Cardiac muscle cell (in vitro differentiated cells and primary cell): Measurements from ENCODE around the gene CC2D1B. TPM values are rescaled to one million over a fixed set of nuclear protein-coding genes. Genes with fewer than 3 reads are reported as not detected.
"Not testable (repeated sequence)": the region's sequence is repeated elsewhere in the genome, so short reads cannot be mapped to it uniquely, and the experiment has no call there.

Experiments
- DNase-seq, 2 donors: peaks; one replicate each; pipeline versions ENCODE4 v3.0.0 to v3.0.0-alpha.2; 2010 to 2017; ENCODE audit warnings: low read depth in 1 of 2, low spot score in 1 of 2
- H3K27ac ChIP-seq: fragments of 200-600 bp; sonication (generic); 2 replicates; pipeline ENCODE4 v1.5.1; 2016
- H3K27me3 ChIP-seq: fragments of 200-600 bp; sonication (generic); 2 replicates; pipeline ENCODE4 v1.6.0; 2016; ENCODE audit warnings: control low read depth
- H3K36me3 ChIP-seq: fragments of 200-600 bp; sonication (generic); 2 replicates; pipeline ENCODE4 v1.5.1; 2016; ENCODE audit warnings: control low read depth
- H3K4me1 ChIP-seq: fragments of 200-600 bp; sonication (generic); 2 replicates; pipeline ENCODE4 v1.8.1; 2017; ENCODE audit warnings: low read depth, mild to moderate bottlenecking, mixed run types
- H3K4me3 ChIP-seq: fragments of 200-600 bp; sonication (generic); 2 replicates; pipeline ENCODE4 v1.5.1; 2016; ENCODE audit warnings: mild to moderate bottlenecking
- H3K9me3 ChIP-seq: fragments of 200-600 bp; sonication (generic); 2 replicates; pipeline ENCODE4 v1.5.1; 2017; ENCODE audit warnings: low read depth, mild to moderate bottlenecking, control low read depth
- polyA plus RNA-seq: library from polyadenylated mRNA; unstranded; fragments of >200 nt; fragmentation: Nextera tagmentation; extraction: Ambion mirVana; gene quantifications from 2 replicates; pipeline ENCODE4 v1.2.1, GENCODE V29; 2016
- total RNA-seq: library from RNA; depleted of rRNA; stranded (reverse); fragments of >200 nt; gene quantifications from 2 replicates; pipeline ENCODE4 v1.2.3, GENCODE V29; 2016
- TF ChIP-seq, protein P1 (sequence below): IDR thresholded peaks from 2 replicates; pipeline ENCODE4 v1.5.1; 2012; ENCODE audit warnings: low read depth, mild to moderate bottlenecking, low read length

Gene CC2D1B
- total and polyA plus RNA-seq, 2 experiments from 2014 or later, result 14.4 to 15.0 TPM

GRCh38 chr1:52385376-52385775 lies 19.4 kb upstream of the CC2D1B start:
- no peak for DNase-seq
- Histone ChIP-seq H3K4me1 (no peaks in the 10 kb centered on the region), H3K4me3 (no peak overlapping the region), H3K27ac (no peak overlapping the region), H3K36me3 (no peaks in the 10 kb centered on the region), H3K27me3 (no peaks in the 10 kb centered on the region), H3K9me3 (no peaks in the 10 kb centered on the region)
- TF ChIP-seq, protein P1, sequence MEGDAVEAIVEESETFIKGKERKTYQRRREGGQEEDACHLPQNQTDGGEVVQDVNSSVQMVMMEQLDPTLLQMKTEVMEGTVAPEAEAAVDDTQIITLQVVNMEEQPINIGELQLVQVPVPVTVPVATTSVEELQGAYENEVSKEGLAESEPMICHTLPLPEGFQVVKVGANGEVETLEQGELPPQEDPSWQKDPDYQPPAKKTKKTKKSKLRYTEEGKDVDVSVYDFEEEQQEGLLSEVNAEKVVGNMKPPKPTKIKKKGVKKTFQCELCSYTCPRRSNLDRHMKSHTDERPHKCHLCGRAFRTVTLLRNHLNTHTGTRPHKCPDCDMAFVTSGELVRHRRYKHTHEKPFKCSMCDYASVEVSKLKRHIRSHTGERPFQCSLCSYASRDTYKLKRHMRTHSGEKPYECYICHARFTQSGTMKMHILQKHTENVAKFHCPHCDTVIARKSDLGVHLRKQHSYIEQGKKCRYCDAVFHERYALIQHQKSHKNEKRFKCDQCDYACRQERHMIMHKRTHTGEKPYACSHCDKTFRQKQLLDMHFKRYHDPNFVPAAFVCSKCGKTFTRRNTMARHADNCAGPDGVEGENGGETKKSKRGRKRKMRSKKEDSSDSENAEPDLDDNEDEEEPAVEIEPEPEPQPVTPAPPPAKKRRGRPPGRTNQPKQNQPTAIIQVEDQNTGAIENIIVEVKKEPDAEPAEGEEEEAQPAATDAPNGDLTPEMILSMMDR, result no peak

DNA sequence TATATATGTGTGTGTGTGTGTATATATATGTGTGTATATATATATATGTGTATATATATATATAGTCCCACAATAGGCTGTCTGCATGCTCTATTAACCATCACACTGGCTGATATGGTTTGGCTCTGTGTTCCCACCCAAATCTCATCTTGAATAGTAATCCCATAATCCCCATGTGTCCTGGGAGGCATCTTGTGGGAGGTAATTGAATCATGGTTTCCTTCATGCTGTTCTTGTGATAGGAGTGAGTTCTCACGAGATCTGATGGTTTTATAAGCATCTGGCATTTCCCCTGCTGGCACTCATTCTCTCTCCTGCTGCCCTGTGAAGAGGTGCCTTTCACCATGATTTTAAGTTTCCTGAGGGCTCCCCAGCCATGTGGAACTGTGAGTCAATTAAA lies 3.8 kb upstream of the CC2D1B start:
- not testable (repeated sequence) for H3K4me1 ChIP-seq, H3K4me3 ChIP-seq, H3K36me3 ChIP-seq, H3K27me3 ChIP-seq, DNase-seq, H3K27ac ChIP-seq, H3K9me3 ChIP-seq

- H3K27me3 ChIP-seq, result no peaks in the 10 kb centered on the region
- TF ChIP-seq, protein P1, result peak; percentile 27
- no peak overlapping the region for H3K27ac ChIP-seq
- peak overlapping the region; percentile 37 for H3K4me3 ChIP-seq
- peaks cover 9% of the 10 kb centered on the region for H3K4me1 ChIP-seq
- no peaks in the 10 kb centered on the region for H3K9me3 ChIP-seq
- no peaks in the 10 kb centered on the region for H3K36me3 ChIP-seq
- peak; percentile 45 to 77 for DNase-seq
These were observed 2.6 kb upstream of the CC2D1B start for GRCh38 chr1:52368383-52369172.

GRCh38 chr1:52367272-52367671 lies 1.3 kb upstream of the CC2D1B start:
- no peak overlapping the region for H3K27ac ChIP-seq
- no peaks in the 10 kb centered on the region for H3K36me3 ChIP-seq
- no peaks in the 10 kb centered on the region for H3K27me3 ChIP-seq
- H3K4me1 ChIP-seq, result peaks cover 9% of the 10 kb centered on the region
- no peak overlapping the region for H3K4me3 ChIP-seq
- no peaks in the 10 kb centered on the region for H3K9me3 ChIP-seq
- no peak for DNase-seq
- TF ChIP-seq, protein P1, result no peak

- TF ChIP-seq, protein P1, result no peak
- Histone ChIP-seq H3K27me3 (no peaks in the 10 kb centered on the region), H3K4me1 (peaks cover 9% of the 10 kb centered on the region), H3K36me3 (peaks cover 7% of the 10 kb centered on the region), H3K27ac (no peak overlapping the region), H3K4me3 (peak overlapping the region; percentile 75), H3K9me3 (no peaks in the 10 kb centered on the region)
- no peak for DNase-seq
These were observed 467 bp upstream of the CC2D1B start for GRCh38 chr1:52366517-52366827.

DNA sequence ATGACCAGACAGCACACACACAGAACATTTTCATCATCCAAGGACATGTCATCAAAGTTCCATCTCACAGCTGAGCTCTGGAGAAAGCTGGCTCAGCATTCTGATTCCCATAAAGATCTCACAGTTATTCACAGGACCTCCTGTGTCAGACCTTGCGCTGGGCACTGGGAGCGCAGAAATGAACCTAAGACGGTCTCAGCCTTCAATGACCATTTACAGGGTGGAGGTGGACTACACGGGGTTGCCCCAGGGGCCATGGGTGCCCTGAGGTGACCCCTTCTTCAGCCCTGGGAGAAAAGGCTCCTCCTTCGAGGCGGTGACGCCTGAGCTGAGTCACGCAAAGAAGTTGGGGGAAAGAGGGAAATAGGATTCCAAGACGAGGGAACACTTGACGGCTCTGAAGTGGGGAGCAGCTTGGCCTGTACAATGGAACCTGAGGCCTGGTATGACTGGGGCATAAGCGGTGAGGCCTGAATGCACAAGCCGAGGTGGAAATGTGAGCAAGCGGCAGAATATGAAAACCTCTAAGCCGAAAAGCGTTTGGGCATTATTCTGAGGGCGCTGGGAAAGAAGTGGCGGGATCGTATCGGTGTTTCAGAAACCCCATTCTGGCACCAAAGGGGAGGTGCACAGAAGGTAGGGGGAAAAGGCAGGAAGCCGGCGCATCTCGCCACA lies 797 bp downstream of the CC2D1B start:
- Histone ChIP-seq H3K4me3 (peak overlapping the region; percentile 75), H3K27ac (peak overlapping the region; percentile 92), H3K36me3 (peaks cover 18% of the 10 kb centered on the region), H3K4me1 (peaks cover 9% of the 10 kb centered on the region), H3K9me3 (no peaks in the 10 kb centered on the region), H3K27me3 (no peaks in the 10 kb centered on the region)
- DNase-seq, result peak; percentile 30 to 71
- TF ChIP-seq, protein P1, result no peak
